ENCODE measurements around the gene DCAF12.

The DCAF12 gene

DNA sequence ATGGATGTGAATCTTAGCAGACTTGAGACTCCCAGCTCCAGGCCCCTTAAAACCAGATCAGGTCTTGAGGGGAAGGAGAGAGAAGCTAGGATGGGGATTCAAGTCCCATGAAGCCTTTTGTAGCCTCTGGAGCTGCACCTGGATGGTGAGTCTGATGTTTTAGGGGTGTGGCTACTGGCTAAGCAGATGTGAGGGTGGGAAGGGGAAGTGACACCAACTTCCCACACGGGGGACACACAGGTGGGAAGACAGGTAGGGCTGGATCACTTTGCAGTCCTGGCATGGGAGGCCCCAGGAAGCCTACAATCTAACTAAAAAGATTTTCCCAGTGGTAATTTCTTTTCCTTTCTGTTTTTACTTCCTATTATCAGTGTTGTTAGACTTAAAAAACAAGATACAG is 39.1 kb downstream of the DCAF12 start:
- DNase-seq (ENCODE audit: low read depth): no peak
- H3K4me3 ChIP-seq (ENCODE audit: low read length): no peak overlapping the region
- TF ChIP-seq, protein P1, sequence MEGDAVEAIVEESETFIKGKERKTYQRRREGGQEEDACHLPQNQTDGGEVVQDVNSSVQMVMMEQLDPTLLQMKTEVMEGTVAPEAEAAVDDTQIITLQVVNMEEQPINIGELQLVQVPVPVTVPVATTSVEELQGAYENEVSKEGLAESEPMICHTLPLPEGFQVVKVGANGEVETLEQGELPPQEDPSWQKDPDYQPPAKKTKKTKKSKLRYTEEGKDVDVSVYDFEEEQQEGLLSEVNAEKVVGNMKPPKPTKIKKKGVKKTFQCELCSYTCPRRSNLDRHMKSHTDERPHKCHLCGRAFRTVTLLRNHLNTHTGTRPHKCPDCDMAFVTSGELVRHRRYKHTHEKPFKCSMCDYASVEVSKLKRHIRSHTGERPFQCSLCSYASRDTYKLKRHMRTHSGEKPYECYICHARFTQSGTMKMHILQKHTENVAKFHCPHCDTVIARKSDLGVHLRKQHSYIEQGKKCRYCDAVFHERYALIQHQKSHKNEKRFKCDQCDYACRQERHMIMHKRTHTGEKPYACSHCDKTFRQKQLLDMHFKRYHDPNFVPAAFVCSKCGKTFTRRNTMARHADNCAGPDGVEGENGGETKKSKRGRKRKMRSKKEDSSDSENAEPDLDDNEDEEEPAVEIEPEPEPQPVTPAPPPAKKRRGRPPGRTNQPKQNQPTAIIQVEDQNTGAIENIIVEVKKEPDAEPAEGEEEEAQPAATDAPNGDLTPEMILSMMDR (IDR thresholded peaks at IDR 0.05; ENCODE audit: insufficient read depth, low read depth, low read length, missing control alignments): no peak

DNA sequence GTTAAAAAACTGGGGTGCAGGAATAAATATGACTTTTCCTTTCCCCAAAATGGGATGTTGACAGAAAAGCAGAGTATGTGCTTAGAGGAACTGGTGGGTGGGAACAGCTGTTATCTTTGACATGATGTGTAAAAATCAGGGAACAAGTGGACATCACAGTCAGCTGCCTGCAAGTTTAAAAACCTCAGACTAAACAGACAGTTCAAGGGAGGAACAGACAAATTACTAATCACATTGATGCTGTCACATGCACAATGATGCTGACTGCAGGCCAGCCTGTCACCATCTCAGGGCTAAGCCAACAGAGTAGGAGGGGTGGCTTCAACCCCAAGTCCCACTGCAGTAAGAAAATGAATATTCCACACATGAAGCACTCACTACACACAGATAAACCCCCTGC is 39.6 kb downstream of the DCAF12 start:
- TF ChIP-seq, protein P1 (IDR thresholded peaks at IDR 0.05; ENCODE audit: insufficient read depth, low read depth, low read length, missing control alignments): no peak
- DNase-seq (ENCODE audit: low read depth): no peak

DNA sequence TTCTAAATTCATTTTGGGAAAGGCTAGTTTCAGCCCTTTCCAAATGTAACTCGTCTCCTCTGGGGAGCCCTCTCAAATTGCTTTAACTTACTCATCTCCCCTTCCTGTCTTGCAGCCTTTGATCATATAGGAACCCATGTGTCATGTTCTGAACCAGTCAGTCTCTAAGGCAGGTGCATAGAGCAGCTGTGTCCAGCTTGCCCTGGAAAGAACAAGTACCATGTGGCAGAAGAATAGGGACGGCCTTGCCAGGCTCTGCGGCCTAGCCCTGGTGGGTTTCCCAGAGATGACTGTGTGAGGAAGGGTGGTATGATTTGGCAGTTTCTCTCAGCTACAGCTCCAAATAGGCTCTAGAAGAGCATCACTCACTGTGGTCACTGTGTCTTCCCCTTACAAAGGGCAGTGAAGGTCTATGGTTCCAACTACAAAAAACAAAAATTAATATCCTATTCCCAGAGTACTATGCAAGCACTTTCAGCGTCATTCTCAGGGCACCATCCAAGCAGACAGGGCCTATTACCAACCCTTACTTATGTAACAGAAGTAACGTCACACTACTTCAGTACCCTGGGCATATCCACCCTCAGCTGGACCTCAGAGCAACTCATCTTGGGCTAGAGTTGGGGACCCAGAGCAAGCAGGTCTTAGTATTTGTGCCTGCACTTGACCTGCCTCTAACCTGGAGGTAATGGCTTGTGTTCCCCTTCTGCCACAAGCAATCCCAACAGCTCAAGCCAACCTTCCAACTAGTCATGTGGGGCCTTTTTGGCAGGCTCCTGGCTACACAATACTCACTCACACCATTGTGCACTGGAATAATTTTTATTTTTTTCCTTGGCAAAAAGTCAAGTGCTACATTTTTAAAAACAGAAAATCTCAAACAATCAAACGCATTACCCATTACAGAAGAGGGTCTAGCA is 40.7 kb downstream of the DCAF12 start:
- TF ChIP-seq, protein P1 (IDR thresholded peaks at IDR 0.05; ENCODE audit: insufficient read depth, low read depth, low read length, missing control alignments): no peak
- no peak overlapping the region for H3K4me3 ChIP-seq (ENCODE audit: low read length)
- no peak for DNase-seq (ENCODE audit: low read depth)

More for the DNA sequence above, 39.6 kb downstream of the DCAF12 start:
- H3K4me3 ChIP-seq (ENCODE audit: low read length): no peak overlapping the region

DNA sequence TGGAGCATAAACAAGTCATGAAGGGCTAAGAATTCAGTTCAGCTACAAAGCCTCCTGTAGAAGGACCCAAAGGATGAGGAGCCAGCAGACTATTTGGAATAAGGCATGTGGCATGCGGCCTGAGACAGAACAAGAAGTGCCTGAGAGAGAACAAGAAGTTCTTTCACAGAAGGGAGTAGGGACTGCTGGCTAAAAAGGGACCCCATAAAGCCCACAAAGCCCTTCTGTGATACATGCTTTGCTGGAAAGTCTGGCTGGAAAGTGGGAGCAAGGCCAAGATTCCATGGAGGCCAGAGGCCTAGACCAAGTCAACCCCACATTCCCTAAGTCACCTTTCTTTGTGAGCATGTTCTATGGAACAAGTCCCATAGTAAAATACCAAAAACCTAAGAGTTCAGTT is 41.9 kb downstream of the DCAF12 start:
- TF ChIP-seq, protein P1 (IDR thresholded peaks at IDR 0.05; ENCODE audit: insufficient read depth, low read depth, low read length, missing control alignments): no peak
- DNase-seq (ENCODE audit: low read depth): no peak
- H3K4me3 ChIP-seq (ENCODE audit: low read length): no peak overlapping the region

DNA sequence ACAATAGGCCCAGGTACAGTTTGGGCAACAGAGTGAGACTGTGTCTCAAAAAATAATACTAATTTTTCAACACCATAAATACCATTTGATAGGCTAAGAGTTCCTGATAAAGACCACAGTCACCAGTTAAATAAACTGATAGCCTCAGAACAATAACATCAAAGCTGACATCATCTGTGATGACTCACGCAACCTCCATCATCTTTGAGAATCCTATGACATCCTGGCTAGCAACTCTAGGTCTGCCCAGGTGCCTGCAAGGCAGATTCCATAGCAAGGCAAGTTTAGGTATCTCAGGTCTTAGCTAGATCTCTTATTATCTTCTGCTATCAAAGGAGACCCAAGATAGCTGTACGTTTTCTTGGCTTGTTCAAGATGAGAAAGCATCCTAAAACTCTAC is 47.3 kb downstream of the DCAF12 start:
- peak; percentile 91 for DNase-seq (ENCODE audit: low read depth)
- H3K4me3 ChIP-seq (ENCODE audit: low read length): no peak overlapping the region
- TF ChIP-seq, protein P1 (IDR thresholded peaks at IDR 0.05; ENCODE audit: insufficient read depth, low read depth, low read length, missing control alignments): no peak

DNA sequence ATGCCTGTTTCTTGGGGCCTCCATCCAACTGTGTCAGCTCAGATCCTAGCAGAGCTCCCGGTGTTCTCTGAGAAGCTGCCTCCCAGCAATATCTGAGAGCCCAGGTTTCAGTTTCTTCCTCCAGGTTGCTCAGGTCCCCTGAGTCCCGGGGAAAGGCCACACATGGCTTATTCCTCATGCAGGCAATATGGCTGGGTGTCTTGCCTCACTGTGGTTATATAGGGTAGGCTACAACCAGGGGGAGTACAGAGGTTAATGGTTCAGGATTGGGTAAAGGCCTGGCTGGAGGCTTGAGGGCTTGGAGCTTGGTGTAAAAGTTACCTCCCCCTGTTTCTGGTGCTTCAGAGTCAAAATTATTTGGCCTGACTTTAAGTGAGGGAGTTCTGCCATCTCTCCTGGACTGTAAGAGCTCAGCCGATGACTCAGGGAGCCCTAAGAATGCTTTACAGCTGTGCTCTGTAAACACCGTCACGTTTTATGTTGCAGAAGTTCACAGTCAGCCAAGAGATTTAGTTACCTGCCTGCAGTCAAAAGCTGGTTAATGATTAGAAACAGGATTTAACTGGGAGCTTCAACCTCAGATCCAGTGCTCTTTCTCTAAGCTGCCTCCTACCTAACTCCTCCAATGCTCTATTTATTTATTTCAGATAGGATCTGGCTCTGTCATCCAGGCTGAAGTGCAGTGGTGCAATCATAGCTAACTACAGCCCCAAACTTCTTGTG is 53.5 kb downstream of the DCAF12 start:
- no peak overlapping the region for H3K4me3 ChIP-seq (ENCODE audit: low read length)
- TF ChIP-seq, protein P1 (IDR thresholded peaks at IDR 0.05; ENCODE audit: insufficient read depth, low read depth, low read length, missing control alignments): no peak
- peak; percentile 96 for DNase-seq (ENCODE audit: low read depth)

Measured in epithelial cell of esophagus (primary cell).